Endothelial cell of umbilical vein (primary cell): ENCODE measurements around the gene MCRIP2. TPM values are rescaled to one million over a fixed set of nuclear protein-coding genes. Genes with fewer than 3 reads are reported as not detected.

Source experiments
- BruUV-seq: library from RNA; stranded (reverse); fragments of 400-500 nt; replicated peaks from 2 replicates; lab custom pipeline; 2021; lab: Mats Ljungman, UMichigan
- CTCF ChIA-PET: fragments of 300-600, 350-600 bp; sonication (Branson Sonifier 250); formaldehyde crosslinking; loops from one replicate; lab custom pipeline; 2021; ENCODE audit warnings: antibody characterized with exemption, inconsistent platforms; lab: Charles Lee
- POLR2A ChIA-PET: fragments of 300-600, 350-600 bp; sonication (Branson Sonifier 250); formaldehyde crosslinking; loops from one replicate; lab custom pipeline; 2021; ENCODE audit warnings: antibody characterized with exemption, inconsistent platforms; lab: Charles Lee
- DNase-seq: peaks from one replicate; pipeline ENCODE4 v3.0.0-alpha.2; 2011; ENCODE audit warnings: low read depth, low spot score
- FAIRE-seq: peaks from 2 replicates; lab custom pipeline; 2011; peaks lifted over from hg19 to GRCh38; lab: Jason Lieb, UNC
- H2AFZ ChIP-seq: 2 replicates; pipeline ENCODE4 v1.6.0; 2012; ENCODE audit warnings: low read depth, low read length, control low read depth, inconsistent platforms
- H3K27ac ChIP-seq: 2 replicates; pipeline ENCODE4 v1.5.1; 2011; ENCODE audit warnings: low read depth, mild to moderate bottlenecking, control low read depth, low read length, moderate library complexity; ENCODE audit not compliant: insufficient read depth
- H3K27me3 ChIP-seq, 2 experiments: 2 replicates each; pipeline versions ENCODE4 v1.6.0 to v1.6.1; 2011; ENCODE audit warnings: low read length in 2 of 2, mixed read lengths in 1 of 2; ENCODE audit not compliant: control insufficient read depth in 2 of 2, insufficient read depth in 2 of 2
- H3K36me3 ChIP-seq, 2 experiments: 2 replicates in 1 of 2; 3 replicates in 1 of 2; pipeline ENCODE4 v1.5.1; 2011; ENCODE audit warnings: low read length in 2 of 2, mild to moderate bottlenecking in 1 of 2, moderate library complexity in 1 of 2; ENCODE audit not compliant: control insufficient read depth in 2 of 2, insufficient read depth in 2 of 2; ENCODE audit errors: extremely low read depth in 1 of 2
- H3K4me1 ChIP-seq: 3 replicates; pipeline ENCODE4 v1.5.1; 2011; ENCODE audit warnings: mild to moderate bottlenecking, low read length; ENCODE audit not compliant: control insufficient read depth, insufficient read depth; ENCODE audit errors: extremely low read depth
- H3K4me2 ChIP-seq: 2 replicates; pipeline ENCODE4 v1.6.1; 2011; ENCODE audit warnings: low read length, control low read depth, mixed read lengths; ENCODE audit not compliant: insufficient read depth
- H3K4me3 ChIP-seq, 3 experiments: fragments of 200-600 bp in 1 of 3; sonication (generic), shearing (Covaris generic) in 1 of 3; replicated peaks in 1 of 3; 2 replicates each; pipeline ENCODE4 v1.5.1; 2011 to 2016; ENCODE audit warnings: control low read depth in 3 of 3, low read length in 3 of 3, mild to moderate bottlenecking in 2 of 3, inconsistent platforms in 1 of 3, low read depth in 1 of 3, moderate library complexity in 1 of 3; ENCODE audit not compliant: insufficient read depth in 1 of 3
- H3K79me2 ChIP-seq: 2 replicates; pipeline ENCODE4 v1.6.0; 2012; ENCODE audit warnings: low read length, inconsistent platforms; ENCODE audit not compliant: control insufficient read depth, insufficient read depth
- H3K9ac ChIP-seq: replicated peaks from 2 replicates; pipeline ENCODE3; 2011; ENCODE audit warnings: low read length, control low read depth; ENCODE audit not compliant: insufficient read depth; ENCODE audit errors: extremely low read depth
- H3K9me1 ChIP-seq: replicated peaks from 3 replicates; pipeline ENCODE4 v1.6.0; 2011; ENCODE audit warnings: mild to moderate bottlenecking, low read length; ENCODE audit not compliant: control insufficient read depth, insufficient read depth; ENCODE audit errors: extremely low read depth
- H3K9me3 ChIP-seq: replicated peaks from 2 replicates; pipeline ENCODE4 v1.5.1; 2012; ENCODE audit warnings: low read length, inconsistent platforms; ENCODE audit not compliant: control insufficient read depth, insufficient read depth
- H4K20me1 ChIP-seq: replicated peaks from 2 replicates; pipeline ENCODE3; 2011; ENCODE audit warnings: mild to moderate bottlenecking, low read length; ENCODE audit not compliant: control insufficient read depth, insufficient read depth; ENCODE audit errors: extremely low read depth
- EZH2 ChIP-seq: IDR thresholded peaks from 2 replicates; pipeline ENCODE4 v1.6.1; 2012; ENCODE audit warnings: borderline replicate concordance, low read depth, mild to moderate bottlenecking, moderate library complexity, low read length, inconsistent platforms; ENCODE audit not compliant: severe bottlenecking
- FOS ChIP-seq: IDR thresholded peaks from 2 replicates; pipeline ENCODE4 v1.6.1; 2011; ENCODE audit warnings: mild to moderate bottlenecking, low read length, moderate library complexity, borderline replicate concordance; ENCODE audit not compliant: insufficient read depth
- GATA2 ChIP-seq: IDR thresholded peaks from 2 replicates; pipeline ENCODE4 v1.7.0; 2011; ENCODE audit warnings: low read depth, mild to moderate bottlenecking, moderate library complexity, mixed read lengths, low read length; ENCODE audit not compliant: insufficient read length, insufficient read depth
- JUN ChIP-seq: IDR thresholded peaks from 2 replicates; pipeline ENCODE4 v1.6.1; 2011; ENCODE audit warnings: borderline replicate concordance, low read depth; ENCODE audit not compliant: insufficient read length, insufficient read depth
- MYC ChIP-seq: IDR thresholded peaks from one replicate; pipeline ENCODE4 v1.6.1; 2011; ENCODE audit warnings: mild to moderate bottlenecking, low read depth, low read length
- POLR2A ChIP-seq: IDR thresholded peaks from 2 replicates; pipeline ENCODE4 v1.6.1; 2012; ENCODE audit warnings: low read depth, mild to moderate bottlenecking, control low read depth, low read length
- POLR2AphosphoS5 ChIP-seq: IDR thresholded peaks from 2 replicates; pipeline ENCODE4 v1.6.1; 2012; ENCODE audit warnings: low read depth, mild to moderate bottlenecking, control low read depth, low read length, moderate library complexity; ENCODE audit not compliant: insufficient read depth
- dilution Hi-C: fragments of 300-500 bp; cut with MboI; formaldehyde crosslinking; loops from one replicate; pipeline ENCODE4 v1.15.0; 2019; ENCODE audit warnings: low sequenced_read_pairs; ENCODE audit not compliant: extremely low pct_ligation_motif_present
- intact Hi-C: fragments of 100-400 bp; cut with micrococcal nuclease; formaldehyde crosslinking; loops from one replicate; pipeline ENCODE4 v1.10.0; 2022
- polyA plus RNA-seq, 4 experiments: library from polyadenylated mRNA; depleted of rRNA in 3 of 4; stranded (reverse) in 3 of 4; unstranded in 1 of 4; fragments of >200 nt; gene quantifications; 2 replicates each; pipeline versions ENCODE4 v1.2.1 to v1.2.3, GENCODE V29; 2011 to 2012; ENCODE audit warnings: missing spikeins in 1 of 4
- total RNA-seq: library from RNA; stranded (reverse); gene quantifications from 2 replicates; pipeline ENCODE4 v1.2.3, GENCODE V29; 2021
- TF ChIP-seq, protein P1 (sequence below): IDR thresholded peaks from 2 replicates; pipeline ENCODE4 v1.6.1; 2011; ENCODE audit not compliant: insufficient read depth, insufficient read length
- TF ChIP-seq, protein P2 (sequence below), 2 donors: IDR thresholded peaks; 1 replicate in 1 of 2; 2 replicates in 1 of 2; pipeline ENCODE4 v1.5.1; 2011; ENCODE audit warnings: low read length in 2 of 2, mild to moderate bottlenecking in 2 of 2, moderate library complexity in 2 of 2, control low read depth in 1 of 2, inconsistent platforms in 1 of 2, low read depth in 1 of 2; ENCODE audit not compliant: insufficient read depth in 1 of 2; ENCODE audit errors: extremely low read depth in 1 of 2

MCRIP2 gene
- total and polyA plus RNA-seq, 2 donors (not counting 3 experiments of a cell fraction or from before 2014, with no cell fraction given) = 17.1 to 18.9 TPM

DNA sequence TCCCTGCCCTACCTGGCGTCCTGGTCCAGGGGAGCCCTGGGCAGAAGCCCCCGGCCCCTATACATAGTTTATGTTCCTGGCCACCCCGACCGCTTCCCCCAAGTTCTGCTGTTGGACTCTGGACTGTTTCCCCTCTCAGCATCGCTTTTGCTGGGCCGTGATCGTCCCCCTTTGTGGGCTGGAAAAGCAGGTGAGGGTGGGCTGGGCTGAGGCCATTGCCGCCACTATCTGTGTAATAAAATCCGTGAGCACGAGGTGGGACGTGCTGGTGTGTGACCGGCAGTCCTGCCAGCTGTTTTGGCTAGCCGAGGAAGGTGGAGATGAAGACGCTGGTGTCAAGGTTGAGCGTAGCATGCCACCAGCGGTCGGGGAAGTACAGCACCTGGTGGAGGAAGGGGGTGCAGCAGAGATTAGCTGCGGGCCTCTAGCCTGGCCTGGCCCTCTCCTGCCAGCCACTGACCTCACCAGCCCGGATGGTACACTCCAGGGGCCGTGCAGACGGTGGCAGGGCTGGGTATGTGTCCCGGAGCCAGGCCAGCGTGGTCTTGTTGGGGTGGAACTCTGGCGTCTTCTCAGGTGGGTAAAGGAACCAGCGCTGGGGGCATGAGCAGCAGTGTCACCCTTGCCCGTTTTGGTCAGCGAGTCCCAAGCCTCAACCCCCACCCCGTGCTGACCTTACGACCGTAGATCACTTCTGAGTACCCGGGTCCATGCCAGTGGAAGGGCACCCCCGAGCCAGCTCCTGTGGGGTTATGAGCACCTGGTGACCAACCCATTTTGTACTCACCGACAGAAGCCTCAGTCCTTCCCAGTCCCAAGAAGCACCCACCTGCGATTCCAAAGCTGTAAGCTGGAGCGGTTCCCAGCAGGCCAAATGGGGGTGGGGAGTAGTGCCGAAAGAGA, 41.1 kb downstream of the MCRIP2 start:
- DNase-seq (no peak), FAIRE-seq (no peak)
- Histone ChIP-seq H3K36me3 (peaks cover 7 to 19% of the 10 kb centered on the region in 2 experiments), H3K9me1 (no peaks in the 10 kb centered on the region), H3K4me1 (peaks cover 20% of the 10 kb centered on the region), H3K9me3 (no peaks in the 10 kb centered on the region), H4K20me1 (no peaks in the 10 kb centered on the region), H3K4me2 (no peak overlapping the region), H3K27me3 (no peaks in the 10 kb centered on the region), H3K9ac (no peak overlapping the region), H3K4me3 (no peak overlapping the region), H2AFZ (no peak overlapping the region), H3K79me2 (peaks cover 31% of the 10 kb centered on the region), H3K27ac (no peak overlapping the region)
- CTCF ChIA-PET = no interaction called here
- no TSS peak for BruUV-seq
- dilution Hi-C loops (no loop called here), intact Hi-C loops (no loop called here)
- TF ChIP-seq MYC = no peak
- TF ChIP-seq, protein P1, sequence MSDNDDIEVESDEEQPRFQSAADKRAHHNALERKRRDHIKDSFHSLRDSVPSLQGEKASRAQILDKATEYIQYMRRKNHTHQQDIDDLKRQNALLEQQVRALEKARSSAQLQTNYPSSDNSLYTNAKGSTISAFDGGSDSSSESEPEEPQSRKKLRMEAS = no peak
- TF ChIP-seq POLR2AphosphoS5 = no peak
- TF ChIP-seq JUN = no peak
- TF ChIP-seq FOS = no peak
- no peak for TF ChIP-seq EZH2
- no peak for TF ChIP-seq POLR2A
- TF ChIP-seq, protein P2, sequence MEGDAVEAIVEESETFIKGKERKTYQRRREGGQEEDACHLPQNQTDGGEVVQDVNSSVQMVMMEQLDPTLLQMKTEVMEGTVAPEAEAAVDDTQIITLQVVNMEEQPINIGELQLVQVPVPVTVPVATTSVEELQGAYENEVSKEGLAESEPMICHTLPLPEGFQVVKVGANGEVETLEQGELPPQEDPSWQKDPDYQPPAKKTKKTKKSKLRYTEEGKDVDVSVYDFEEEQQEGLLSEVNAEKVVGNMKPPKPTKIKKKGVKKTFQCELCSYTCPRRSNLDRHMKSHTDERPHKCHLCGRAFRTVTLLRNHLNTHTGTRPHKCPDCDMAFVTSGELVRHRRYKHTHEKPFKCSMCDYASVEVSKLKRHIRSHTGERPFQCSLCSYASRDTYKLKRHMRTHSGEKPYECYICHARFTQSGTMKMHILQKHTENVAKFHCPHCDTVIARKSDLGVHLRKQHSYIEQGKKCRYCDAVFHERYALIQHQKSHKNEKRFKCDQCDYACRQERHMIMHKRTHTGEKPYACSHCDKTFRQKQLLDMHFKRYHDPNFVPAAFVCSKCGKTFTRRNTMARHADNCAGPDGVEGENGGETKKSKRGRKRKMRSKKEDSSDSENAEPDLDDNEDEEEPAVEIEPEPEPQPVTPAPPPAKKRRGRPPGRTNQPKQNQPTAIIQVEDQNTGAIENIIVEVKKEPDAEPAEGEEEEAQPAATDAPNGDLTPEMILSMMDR (IDR thresholded peaks at IDR 0.05; ENCODE audit: extremely low read depth in 1 of 2, insufficient read depth in 1 of 2, low read depth in 1 of 2, low read length in 2 of 2) = no peak
- no peak for TF ChIP-seq GATA2
- POLR2A ChIA-PET = no interaction called here
